Type B pancreatic cell (in vitro differentiated cells): ENCODE data around the gene CNOT2. TPM values are rescaled to one million over a fixed set of nuclear protein-coding genes. Genes with fewer than 3 reads are reported as not detected.

ENCODE experiments used
- DNase-seq: peaks from one replicate; pipeline ENCODE4 v3.0.0; 2021; ENCODE audit warnings: mixed read lengths; ENCODE audit not compliant: unreplicated experiment; ENCODE audit errors: extremely low spot score
- H3K27ac Mint-ChIP-seq: 2 replicates; pipeline ENCODE4 v1.8.0; 2021; ENCODE audit warnings: mild to moderate bottlenecking, mixed read lengths
- H3K27me3 Mint-ChIP-seq: 2 replicates; pipeline ENCODE4 v1.8.0; 2021; ENCODE audit warnings: mixed read lengths
- H3K36me3 Mint-ChIP-seq: 2 replicates; pipeline ENCODE4 v1.8.0; 2021; ENCODE audit warnings: mixed read lengths
- H3K4me1 Mint-ChIP-seq: one replicate; pipeline ENCODE4 v1.8.0; 2021; ENCODE audit warnings: mixed read lengths; ENCODE audit not compliant: unreplicated experiment
- H3K4me3 Mint-ChIP-seq: 2 replicates; pipeline ENCODE4 v1.8.0; 2021; ENCODE audit warnings: mild to moderate bottlenecking, mixed read lengths
- H3K9me3 Mint-ChIP-seq: 2 replicates; pipeline ENCODE4 v1.8.0; 2021; ENCODE audit warnings: mixed read lengths
- CTCF ChIP-seq: fragments of 200-600 bp; sonication (generic); conservative IDR thresholded peaks from 2 replicates; pipeline ENCODE4 v1.5.0; 2021; ENCODE audit warnings: antibody characterized with exemption, mild to moderate bottlenecking
- total RNA-seq: library from RNA; stranded (reverse); gene quantifications from 2 replicates; pipeline ENCODE4 v1.2.1, GENCODE V29; 2021; ENCODE audit warnings: low replicate concordance

CNOT2 gene
- total RNA-seq, 1 donor from 2014 or later, result 83.9 TPM

DNA sequence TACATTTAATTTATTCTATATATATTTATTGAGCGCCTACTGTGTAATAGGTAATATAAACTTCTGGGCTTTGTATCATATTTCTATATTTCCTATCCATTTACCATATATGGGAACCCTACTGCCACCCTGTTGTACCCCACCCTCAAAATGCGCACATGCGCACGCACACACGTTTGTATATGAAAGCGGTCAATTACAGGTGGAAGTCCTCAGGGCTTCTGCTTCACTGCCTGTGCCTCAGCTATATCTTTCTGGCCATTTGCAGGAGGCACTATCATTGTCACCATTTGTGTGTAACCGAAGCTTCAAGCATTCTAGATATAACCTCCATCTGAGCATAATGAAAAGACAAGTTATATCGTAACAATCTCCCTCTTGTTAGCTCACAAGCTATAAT is 91.5 kb downstream of the CNOT2 start:
- no peak overlapping the region for H3K27ac Mint-ChIP-seq
- DNase-seq, result no peak
- H3K9me3 Mint-ChIP-seq, result no peaks in the 10 kb centered on the region
- H3K4me1 Mint-ChIP-seq, result no peaks in the 10 kb centered on the region
- no peak for TF ChIP-seq CTCF
- no peak overlapping the region for H3K4me3 Mint-ChIP-seq
- H3K27me3 Mint-ChIP-seq, result no peaks in the 10 kb centered on the region
- H3K36me3 Mint-ChIP-seq, result peaks cover 30% of the 10 kb centered on the region

DNA sequence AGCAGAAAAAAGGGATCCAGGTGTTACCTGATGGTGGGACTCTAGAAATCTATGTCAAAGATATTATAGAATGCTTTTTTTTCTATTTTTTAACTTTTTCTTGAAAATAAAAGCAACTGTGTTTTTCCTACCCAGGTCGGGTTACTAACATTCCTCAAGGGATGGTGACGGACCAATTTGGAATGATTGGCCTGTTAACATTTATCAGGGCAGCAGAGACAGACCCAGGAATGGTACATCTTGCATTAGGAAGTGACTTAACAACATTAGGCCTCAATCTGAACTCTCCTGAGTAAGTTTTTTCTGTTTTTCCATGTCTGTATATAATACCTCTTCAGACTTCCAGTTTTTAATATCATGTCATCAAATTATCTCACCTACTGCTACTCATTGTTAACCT is 95.3 kb downstream of the CNOT2 start:
- H3K4me3 Mint-ChIP-seq, result no peak overlapping the region
- no peaks in the 10 kb centered on the region for H3K27me3 Mint-ChIP-seq
- H3K27ac Mint-ChIP-seq, result no peak overlapping the region
- no peak for TF ChIP-seq CTCF
- H3K9me3 Mint-ChIP-seq, result no peaks in the 10 kb centered on the region
- DNase-seq, result no peak
- no peaks in the 10 kb centered on the region for H3K4me1 Mint-ChIP-seq
- H3K36me3 Mint-ChIP-seq, result peaks cover 40% of the 10 kb centered on the region

DNA sequence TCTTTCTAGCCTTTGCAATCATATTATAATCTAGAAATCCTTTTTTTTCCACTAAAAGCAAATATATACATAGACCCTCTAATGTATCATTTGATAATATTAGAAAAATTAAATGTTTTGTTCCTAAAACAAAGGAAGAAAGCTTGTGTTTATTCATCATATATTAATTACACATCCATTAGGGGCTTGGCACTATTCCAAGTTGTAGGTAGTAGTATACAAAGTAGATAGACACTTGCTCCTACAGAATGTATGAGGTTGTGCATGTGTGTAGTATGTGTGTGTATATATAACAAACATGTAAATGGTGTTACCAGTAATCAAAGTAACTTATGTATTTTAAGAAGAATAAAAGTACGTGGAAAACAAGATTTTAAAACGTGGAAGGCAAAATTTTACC is 107.8 kb downstream of the CNOT2 start:
- no peak overlapping the region for H3K4me3 Mint-ChIP-seq
- H3K4me1 Mint-ChIP-seq, result no peaks in the 10 kb centered on the region
- DNase-seq, result no peak
- no peak overlapping the region for H3K27ac Mint-ChIP-seq
- no peak for TF ChIP-seq CTCF
- no peaks in the 10 kb centered on the region for H3K27me3 Mint-ChIP-seq
- no peaks in the 10 kb centered on the region for H3K9me3 Mint-ChIP-seq
- peaks cover 13% of the 10 kb centered on the region for H3K36me3 Mint-ChIP-seq

- no peaks in the 10 kb centered on the region for H3K27me3 Mint-ChIP-seq
- no peak for DNase-seq
- no peak overlapping the region for H3K27ac Mint-ChIP-seq
- no peaks in the 10 kb centered on the region for H3K9me3 Mint-ChIP-seq
- no peak overlapping the region for H3K4me3 Mint-ChIP-seq
- no peak for TF ChIP-seq CTCF
- no peaks in the 10 kb centered on the region for H3K4me1 Mint-ChIP-seq
- peaks cover 18% of the 10 kb centered on the region for H3K36me3 Mint-ChIP-seq
Observed at GRCh38 chr12:70353780-70354660, 110.8 kb downstream of the CNOT2 start.

GRCh38 chr12:70354787-70355186 is 111.6 kb downstream of the CNOT2 start:
- Mint-ChIP-seq H3K27ac (no peak overlapping the region), H3K9me3 (no peaks in the 10 kb centered on the region), H3K4me1 (no peaks in the 10 kb centered on the region), H3K27me3 (no peaks in the 10 kb centered on the region), H3K36me3 (peaks cover 18% of the 10 kb centered on the region), H3K4me3 (no peak overlapping the region)
- DNase-seq, result no peak
- TF ChIP-seq CTCF, result no peak
